HepG2 (cell line): ENCODE measurements around the gene TSEN54. TPM values are rescaled to one million over a fixed set of nuclear protein-coding genes. Genes with fewer than 3 reads are reported as not detected.

Experiments used
- AKAP8 ChIP-seq: sonication (generic); formaldehyde crosslinking; IDR thresholded peaks from 2 replicates; pipeline ENCODE4 v1.5.1; 2020; ENCODE audit warnings: mild to moderate bottlenecking, missing genetic modification reagents
- ARNT2 ChIP-seq: sonication (generic); formaldehyde crosslinking; IDR thresholded peaks from 2 replicates; pipeline ENCODE4 v1.8.0; 2022; ENCODE audit warnings: mild to moderate bottlenecking, low read depth, missing genetic modification reagents, moderate library complexity
- BRD4 ChIP-seq: sonication (generic); formaldehyde crosslinking; IDR thresholded peaks from 2 replicates; pipeline ENCODE4 v1.4.0; 2020; ENCODE audit warnings: missing genetic modification reagents
- CREM ChIP-seq, 2 experiments: sonication (generic) in 1 of 2; formaldehyde crosslinking in 1 of 2; IDR thresholded peaks; 2 replicates each; pipeline versions ENCODE4 v1.4.0 to v1.6.1; 2016 to 2020; ENCODE audit warnings: antibody characterized with exemption in 1 of 2, mild to moderate bottlenecking in 1 of 2, missing genetic modification reagents in 1 of 2
- EP300 ChIP-seq, 3 experiments: sonication (generic) in 1 of 3; formaldehyde crosslinking in 1 of 3; IDR thresholded peaks; 2 replicates each; pipeline versions ENCODE4 v1.5.1 to v1.6.1; 2011 to 2020; ENCODE audit warnings: low read depth in 2 of 3, low read length in 2 of 3, borderline replicate concordance in 1 of 3, improper control_type of control experiment in 1 of 3, mild to moderate bottlenecking in 1 of 3, missing genetic modification reagents in 1 of 3, moderate library complexity in 1 of 3
- FOSL1 ChIP-seq: sonication (generic); formaldehyde crosslinking; IDR thresholded peaks from 2 replicates; pipeline ENCODE4 v1.9.0; 2021; ENCODE audit warnings: missing genetic modification reagents, borderline replicate concordance
- GATAD1 ChIP-seq: IDR thresholded peaks from 2 replicates; pipeline ENCODE4 v1.6.1; 2016; ENCODE audit warnings: missing genetic modification reagents, missing compliant biosample characterization
- GTF3A ChIP-seq: sonication (generic); formaldehyde crosslinking; conservative IDR thresholded peaks from 2 replicates; pipeline ENCODE4 v1.4.0; 2020; ENCODE audit warnings: mild to moderate bottlenecking, missing genetic modification reagents
- MAFF ChIP-seq: IDR thresholded peaks from 2 replicates; pipeline ENCODE4 v1.6.1; 2011; ENCODE audit warnings: low read depth, low read length, improper control_type of control experiment
- MAFG ChIP-seq: sonication (generic); formaldehyde crosslinking; IDR thresholded peaks from 2 replicates; pipeline ENCODE4 v1.5.1; 2020; ENCODE audit warnings: mild to moderate bottlenecking, missing genetic modification reagents
- RXRA ChIP-seq: sonication (generic); formaldehyde crosslinking; IDR thresholded peaks from 2 replicates; pipeline ENCODE4 v1.5.1; 2020; ENCODE audit warnings: missing genetic modification reagents
- SMYD3 ChIP-seq: sonication (generic); formaldehyde crosslinking; IDR thresholded peaks from 2 replicates; pipeline ENCODE4 v1.8.1; 2023; ENCODE audit warnings: mild to moderate bottlenecking, missing genetic modification reagents
- TGIF2 ChIP-seq: IDR thresholded peaks from 2 replicates; pipeline ENCODE4 v1.6.1; 2016; ENCODE audit warnings: control low read depth, missing compliant biosample characterization
- TRIM24 ChIP-seq: sonication (generic); formaldehyde crosslinking; IDR thresholded peaks from 2 replicates; pipeline ENCODE4 v1.8.0; 2022; ENCODE audit warnings: mild to moderate bottlenecking, missing genetic modification reagents
- ZNF3 ChIP-seq: IDR thresholded peaks from 2 replicates; pipeline ENCODE4 v1.7.0; 2017; ENCODE audit warnings: inconsistent platforms
- ZNF530 ChIP-seq: sonication (generic); formaldehyde crosslinking; IDR thresholded peaks from 2 replicates; pipeline ENCODE4 v1.5.0; 2020; ENCODE audit warnings: low read depth, mild to moderate bottlenecking, missing genetic modification reagents
- ZNF629 ChIP-seq: sonication (generic); formaldehyde crosslinking; conservative IDR thresholded peaks from 2 replicates; pipeline ENCODE4 v1.5.0; 2020; ENCODE audit warnings: missing genetic modification reagents
- ZNF691 ChIP-seq: sonication (generic); formaldehyde crosslinking; IDR thresholded peaks from 2 replicates; pipeline ENCODE4 v1.4.0; 2020; ENCODE audit warnings: missing genetic modification reagents, low read depth, mild to moderate bottlenecking, borderline replicate concordance
- ZNF746 ChIP-seq: sonication (generic); formaldehyde crosslinking; IDR thresholded peaks from 2 replicates; pipeline ENCODE4 v1.8.0; 2022; ENCODE audit warnings: mild to moderate bottlenecking, missing genetic modification reagents
- ZSCAN29 ChIP-seq: sonication (generic); formaldehyde crosslinking; conservative IDR thresholded peaks from 2 replicates; pipeline ENCODE4 v1.4.0; 2020; ENCODE audit warnings: mild to moderate bottlenecking, missing genetic modification reagents
- ZSCAN9 ChIP-seq: IDR thresholded peaks from 2 replicates; pipeline ENCODE4 v1.6.1; 2016; ENCODE audit warnings: borderline replicate concordance
- polyA plus RNA-seq, 8 experiments: library from polyadenylated mRNA; depleted of rRNA in 3 of 8; stranded (reverse) in 7 of 8; unstranded in 1 of 8; fragments of >200 nt; fragmentation: Illumina TruSeq in 4 of 8; extraction: Trizol in 4 of 8; gene quantifications; 2 replicates each; pipeline versions ENCODE4 v1.2.1 to v1.2.3, GENCODE V29; 2011 to 2016; ENCODE audit warnings: low read depth in 4 of 8, missing spikeins in 1 of 8, mixed read lengths in 1 of 8; ENCODE audit not compliant: insufficient read depth in 1 of 8
- total RNA-seq, 5 experiments: library from RNA; depleted of rRNA; stranded (reverse); fragments of >200 nt; fragmentation: Illumina TruSeq; extraction: Trizol; gene quantifications; 2 replicates each; pipeline ENCODE4 v1.2.3, GENCODE V29; 2016; ENCODE audit warnings: low read depth in 1 of 5
- TF ChIP-seq, protein P1 (sequence below): fragments of 450-650 bp; IDR thresholded peaks from 2 replicates; pipeline ENCODE4 v1.6.1; 2017; ENCODE audit warnings: mild to moderate bottlenecking
- TF ChIP-seq, protein P2 (sequence below): sonication (generic); formaldehyde crosslinking; IDR thresholded peaks from 2 replicates; pipeline ENCODE4 v1.5.1; 2020; ENCODE audit warnings: mild to moderate bottlenecking, moderate library complexity, missing genetic modification reagents
- TF ChIP-seq, protein P3 (sequence below): IDR thresholded peaks from 2 replicates; pipeline ENCODE4 v1.6.1; 2016; ENCODE audit warnings: mild to moderate bottlenecking

TSEN54 gene
- total and polyA plus RNA-seq, 2 of the 13 experiments (the other 11 are each of a cell fraction or from before 2014, with no cell fraction given) = 62.9 to 63.3 TPM

GRCh38 chr17:75540923-75541503 is 24.7 kb downstream of the TSEN54 start (continued):
- no peak for TF ChIP-seq GTF3A (CRISPR knock-in tag)
- TF ChIP-seq AKAP8 (CRISPR knock-in tag) = no peak
- TF ChIP-seq EP300 (IDR thresholded peaks at IDR 0.05; ENCODE audit: low read depth in 2 of 2, low read length in 2 of 2) = 0 out of 4 replicates have a peak, but pooled peaks of 1 of the 2 experiments have one; percentile 16
- no peak for TF ChIP-seq EP300 (CRISPR knock-in tag; IDR thresholded peaks at IDR 0.05; ENCODE audit: borderline replicate concordance)
- no peak for TF ChIP-seq ZNF629 (CRISPR knock-in tag)
- TF ChIP-seq, protein P1, sequence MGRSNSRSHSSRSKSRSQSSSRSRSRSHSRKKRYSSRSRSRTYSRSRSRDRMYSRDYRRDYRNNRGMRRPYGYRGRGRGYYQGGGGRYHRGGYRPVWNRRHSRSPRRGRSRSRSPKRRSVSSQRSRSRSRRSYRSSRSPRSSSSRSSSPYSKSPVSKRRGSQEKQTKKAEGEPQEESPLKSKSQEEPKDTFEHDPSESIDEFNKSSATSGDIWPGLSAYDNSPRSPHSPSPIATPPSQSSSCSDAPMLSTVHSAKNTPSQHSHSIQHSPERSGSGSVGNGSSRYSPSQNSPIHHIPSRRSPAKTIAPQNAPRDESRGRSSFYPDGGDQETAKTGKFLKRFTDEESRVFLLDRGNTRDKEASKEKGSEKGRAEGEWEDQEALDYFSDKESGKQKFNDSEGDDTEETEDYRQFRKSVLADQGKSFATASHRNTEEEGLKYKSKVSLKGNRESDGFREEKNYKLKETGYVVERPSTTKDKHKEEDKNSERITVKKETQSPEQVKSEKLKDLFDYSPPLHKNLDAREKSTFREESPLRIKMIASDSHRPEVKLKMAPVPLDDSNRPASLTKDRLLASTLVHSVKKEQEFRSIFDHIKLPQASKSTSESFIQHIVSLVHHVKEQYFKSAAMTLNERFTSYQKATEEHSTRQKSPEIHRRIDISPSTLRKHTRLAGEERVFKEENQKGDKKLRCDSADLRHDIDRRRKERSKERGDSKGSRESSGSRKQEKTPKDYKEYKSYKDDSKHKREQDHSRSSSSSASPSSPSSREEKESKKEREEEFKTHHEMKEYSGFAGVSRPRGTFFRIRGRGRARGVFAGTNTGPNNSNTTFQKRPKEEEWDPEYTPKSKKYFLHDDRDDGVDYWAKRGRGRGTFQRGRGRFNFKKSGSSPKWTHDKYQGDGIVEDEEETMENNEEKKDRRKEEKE = no peak
- TF ChIP-seq GATAD1 (CRISPR knock-in tag) = no peak
- TF ChIP-seq ZNF746 (CRISPR knock-in tag) = 0 out of 2 replicates have a peak, but pooled peaks have one; percentile 23
- TF ChIP-seq ARNT2 (CRISPR knock-in tag) = no peak
- no peak for TF ChIP-seq ZNF691 (CRISPR knock-in tag)
- TF ChIP-seq, protein P2, sequence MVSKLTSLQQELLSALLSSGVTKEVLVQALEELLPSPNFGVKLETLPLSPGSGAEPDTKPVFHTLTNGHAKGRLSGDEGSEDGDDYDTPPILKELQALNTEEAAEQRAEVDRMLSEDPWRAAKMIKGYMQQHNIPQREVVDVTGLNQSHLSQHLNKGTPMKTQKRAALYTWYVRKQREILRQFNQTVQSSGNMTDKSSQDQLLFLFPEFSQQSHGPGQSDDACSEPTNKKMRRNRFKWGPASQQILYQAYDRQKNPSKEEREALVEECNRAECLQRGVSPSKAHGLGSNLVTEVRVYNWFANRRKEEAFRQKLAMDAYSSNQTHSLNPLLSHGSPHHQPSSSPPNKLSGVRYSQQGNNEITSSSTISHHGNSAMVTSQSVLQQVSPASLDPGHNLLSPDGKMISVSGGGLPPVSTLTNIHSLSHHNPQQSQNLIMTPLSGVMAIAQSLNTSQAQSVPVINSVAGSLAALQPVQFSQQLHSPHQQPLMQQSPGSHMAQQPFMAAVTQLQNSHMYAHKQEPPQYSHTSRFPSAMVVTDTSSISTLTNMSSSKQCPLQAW (CRISPR knock-in tag) = no peak
- TF ChIP-seq TRIM24 (CRISPR knock-in tag) = no peak
- no peak for TF ChIP-seq BRD4 (CRISPR knock-in tag)
- TF ChIP-seq FOSL1 (CRISPR knock-in tag) = no peak
- no peak for TF ChIP-seq TGIF2
- no peak for TF ChIP-seq CREM (IDR thresholded peaks at IDR 0.05)
- TF ChIP-seq CREM (CRISPR knock-in tag; IDR thresholded peaks at IDR 0.05) = no peak
- no peak for TF ChIP-seq MAFG (CRISPR knock-in tag)
- TF ChIP-seq, protein P3, sequence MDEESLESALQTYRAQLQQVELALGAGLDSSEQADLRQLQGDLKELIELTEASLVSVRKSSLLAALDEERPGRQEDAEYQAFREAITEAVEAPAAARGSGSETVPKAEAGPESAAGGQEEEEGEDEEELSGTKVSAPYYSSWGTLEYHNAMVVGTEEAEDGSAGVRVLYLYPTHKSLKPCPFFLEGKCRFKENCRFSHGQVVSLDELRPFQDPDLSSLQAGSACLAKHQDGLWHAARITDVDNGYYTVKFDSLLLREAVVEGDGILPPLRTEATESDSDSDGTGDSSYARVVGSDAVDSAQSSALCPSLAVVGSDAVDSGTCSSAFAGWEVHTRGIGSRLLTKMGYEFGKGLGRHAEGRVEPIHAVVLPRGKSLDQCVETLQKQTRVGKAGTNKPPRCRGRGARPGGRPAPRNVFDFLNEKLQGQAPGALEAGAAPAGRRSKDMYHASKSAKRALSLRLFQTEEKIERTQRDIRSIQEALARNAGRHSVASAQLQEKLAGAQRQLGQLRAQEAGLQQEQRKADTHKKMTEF (CRISPR knock-in tag) = no peak
- no peak for TF ChIP-seq SMYD3 (CRISPR knock-in tag)
- no peak for TF ChIP-seq ZNF3 (CRISPR knock-in tag)
- TF ChIP-seq ZNF530 (CRISPR knock-in tag) = no peak
- TF ChIP-seq ZSCAN29 (CRISPR knock-in tag) = no peak
- peak; percentile 85; the same call in 1 of the 2 replicates for TF ChIP-seq RXRA
- TF ChIP-seq ZSCAN9 (CRISPR knock-in tag) = no peak
- no peak for TF ChIP-seq MAFF
